Measurements from ENCODE around the gene RFPL4AL1.
"Not testable (repeated sequence)": the region's sequence is repeated elsewhere in the genome, so short reads cannot be mapped to it uniquely, and the experiment has no call there.

Gene RFPL4AL1

GRCh38 chr19:55768818-55769217 lies at the start of gene RFPL4AL1:
RFPL4AL1 (plus strand) TSS chr19:55769118; CDS start chr19:55771805, 2,687 bp downstream.
- DNase-seq, result not testable (repeated sequence)

- DNase-seq, result no peak
Observed at GRCh38 chr19:55720214-55720746, 48.6 kb upstream of the RFPL4AL1 start.

GRCh38 chr19:55720801-55721200 lies 48.1 kb upstream of the RFPL4AL1 start:
- DNase-seq, result no peak

DNA sequence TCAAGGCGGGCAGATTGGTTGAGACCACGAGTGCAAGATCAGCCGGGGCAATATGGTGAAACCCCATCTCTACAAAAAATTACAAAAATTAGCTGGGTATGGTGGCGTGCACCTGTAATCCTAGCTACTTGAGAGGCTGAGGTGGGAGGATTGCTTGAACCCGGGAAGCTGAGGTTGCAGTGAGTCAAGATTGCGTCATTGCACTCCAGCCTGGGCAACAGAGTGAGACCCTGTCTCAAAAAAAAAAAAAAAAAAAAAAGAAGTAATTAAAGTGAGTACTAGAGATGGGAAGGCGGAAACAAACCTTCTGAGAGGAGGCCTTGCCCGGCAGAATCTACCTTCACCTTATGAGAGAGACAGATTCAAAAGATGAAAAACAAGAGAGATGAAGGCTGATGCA lies 45.4 kb upstream of the RFPL4AL1 start:
- DNase-seq, result no peak

DNA sequence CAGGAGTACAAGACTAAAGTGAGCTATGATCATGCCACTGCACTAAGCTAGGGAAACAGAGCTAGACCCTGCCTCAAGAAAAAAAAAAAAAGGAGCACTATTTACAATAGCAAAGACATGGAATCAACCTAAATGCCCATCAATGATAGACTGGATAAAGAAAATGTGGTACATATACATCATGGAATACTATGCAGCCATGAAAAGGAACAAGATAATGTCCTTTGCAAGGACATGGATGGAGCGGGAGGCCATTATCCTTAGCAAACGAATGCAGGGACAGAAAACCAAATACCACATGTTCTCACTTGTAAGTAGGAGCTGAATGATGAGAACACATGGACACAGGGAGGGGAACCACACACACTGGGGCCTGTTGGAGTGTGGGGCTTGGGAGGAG lies 38.5 kb upstream of the RFPL4AL1 start:
- DNase-seq, result not testable (repeated sequence)

DNA sequence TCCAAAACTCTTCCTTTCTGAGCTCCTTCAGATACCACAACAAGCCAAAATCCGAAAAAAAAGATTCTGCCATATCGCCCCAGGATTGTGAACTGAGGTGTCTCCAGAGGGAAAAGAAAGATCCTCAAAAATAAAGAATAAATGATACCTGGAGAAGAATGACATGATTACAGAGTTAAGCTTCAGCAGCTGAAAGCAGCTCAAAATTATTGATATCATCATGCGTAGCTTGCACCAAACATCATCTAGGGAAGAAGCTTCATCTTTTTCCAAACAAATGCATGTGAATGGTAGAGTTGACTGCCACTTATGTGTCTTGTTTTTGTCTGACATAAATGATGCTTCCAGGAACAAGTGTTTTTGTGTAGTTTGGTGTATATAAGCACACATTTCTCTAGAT lies 30.6 kb upstream of the RFPL4AL1 start, which contains the start of gene NLRP9:
NLRP9 (minus strand) TSS at position 101 of the 400 bp plus-strand sequence; CDS start at position 73, 28 bp downstream.
- no peak for DNase-seq

GRCh38 chr19:55750715-55751114 lies 18.2 kb upstream of the RFPL4AL1 start:
- no peak for DNase-seq

- no peak for DNase-seq
Observed at GRCh38 chr19:55753401-55753800, 15.5 kb upstream of the RFPL4AL1 start.

DNA sequence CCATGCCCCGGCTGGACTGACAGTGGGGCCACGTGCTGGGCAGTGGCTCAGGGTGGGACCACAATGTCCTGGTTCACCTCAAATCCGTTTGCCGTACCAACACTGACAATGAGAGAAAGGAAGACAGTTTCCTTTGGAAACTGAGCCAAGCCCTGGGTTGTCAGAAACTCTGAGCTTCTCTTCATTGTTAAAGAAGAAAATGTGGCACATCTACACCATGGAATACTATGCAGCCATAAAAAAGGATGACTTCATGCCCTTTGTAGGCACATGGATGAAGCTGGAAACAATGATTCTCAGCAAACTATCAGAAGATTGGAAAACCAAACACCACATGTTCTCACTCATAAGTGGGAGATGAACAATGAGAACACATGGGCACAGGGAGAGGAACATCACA lies 12.1 kb upstream of the RFPL4AL1 start:
- DNase-seq, result not testable (repeated sequence)

DNA sequence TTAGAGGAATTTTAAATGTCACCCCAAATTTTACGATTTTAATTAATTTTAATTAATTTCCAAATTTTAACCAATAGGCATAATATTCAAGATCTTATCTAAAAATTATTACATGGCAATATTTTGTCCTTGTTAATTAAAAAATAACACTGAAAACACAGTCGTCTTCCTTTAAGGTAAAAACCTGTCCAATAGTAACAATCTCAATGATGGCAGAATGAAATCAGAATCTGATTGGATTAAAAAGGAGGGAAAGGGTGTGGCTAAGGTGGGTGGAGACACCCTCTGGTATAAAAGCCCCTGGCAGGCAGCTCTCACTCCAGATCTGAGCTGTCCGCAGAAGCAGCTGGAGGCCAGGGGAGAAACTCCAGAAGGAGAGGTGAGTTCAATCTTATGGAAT lies 10.1 kb upstream of the RFPL4AL1 start, which contains the start of gene RFPL4A:
RFPL4A (plus strand) TSS at position 301 of the 400 bp plus-strand sequence. CDS start 2,704 bp downstream, outside the sequence.
- DNase-seq, result not testable (repeated sequence)

DNA sequence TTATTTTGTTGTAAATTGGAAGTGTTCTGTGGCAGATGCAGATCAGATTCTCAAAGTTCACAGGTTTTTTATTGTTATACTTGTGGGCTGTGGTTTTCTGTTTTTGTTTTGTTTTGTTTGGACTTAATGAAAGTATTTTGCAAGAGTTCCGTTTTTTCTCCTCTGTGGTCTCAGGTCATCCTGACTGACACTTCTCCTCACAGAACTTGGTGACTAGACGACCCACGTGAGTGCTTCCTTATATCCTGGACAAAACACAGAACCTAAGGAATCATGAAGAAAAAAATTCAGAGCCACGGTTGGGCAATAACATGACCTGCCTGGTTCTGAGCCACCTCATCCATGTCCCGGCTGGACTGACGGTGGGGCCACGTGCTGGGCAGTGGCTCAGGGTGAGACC lies 2.5 kb upstream of the RFPL4AL1 start:
- DNase-seq, result no peak

DNA sequence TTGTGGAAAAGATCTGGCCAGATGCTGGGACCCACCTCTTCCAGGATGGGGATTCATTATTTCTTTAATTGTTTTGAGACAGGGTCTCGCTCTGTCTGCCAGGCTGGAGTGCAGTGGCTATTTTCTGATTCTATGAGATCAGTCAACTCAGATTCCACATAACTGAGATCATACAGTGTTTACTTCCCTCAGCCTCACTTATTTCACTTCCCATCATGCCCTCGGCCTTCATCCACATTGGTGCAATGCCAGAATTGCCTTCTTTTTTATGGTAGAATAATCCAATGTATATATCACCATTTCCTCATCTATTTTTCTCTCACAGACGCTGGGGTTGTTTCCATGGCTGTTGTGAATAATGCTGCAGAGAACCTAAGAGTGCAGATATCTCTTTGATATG lies 714 bp downstream of the RFPL4AL1 start:
- DNase-seq, result not testable (repeated sequence)

DNA sequence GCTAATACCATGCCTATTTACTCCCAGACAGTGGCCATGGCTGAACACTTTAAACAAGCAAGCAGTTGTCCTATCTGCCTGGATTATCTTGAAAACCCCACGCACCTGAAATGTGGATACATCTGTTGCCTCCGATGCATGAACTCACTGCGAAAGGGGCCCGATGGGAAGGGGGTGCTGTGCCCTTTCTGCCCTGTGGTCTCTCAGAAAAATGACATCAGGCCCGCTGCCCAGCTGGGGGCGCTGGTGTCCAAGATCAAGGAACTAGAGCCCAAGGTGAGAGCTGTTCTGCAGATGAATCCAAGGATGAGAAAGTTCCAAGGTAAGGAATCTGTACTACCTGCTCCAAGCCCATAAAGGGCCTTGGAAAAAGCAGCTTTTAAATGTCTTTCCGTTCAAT lies 8.6 kb downstream of the RFPL4AL1 start:
- DNase-seq, result no peak

GRCh38 chr19:55778331-55778730 lies 9.4 kb downstream of the RFPL4AL1 start:
- no peak for DNase-seq

DNA sequence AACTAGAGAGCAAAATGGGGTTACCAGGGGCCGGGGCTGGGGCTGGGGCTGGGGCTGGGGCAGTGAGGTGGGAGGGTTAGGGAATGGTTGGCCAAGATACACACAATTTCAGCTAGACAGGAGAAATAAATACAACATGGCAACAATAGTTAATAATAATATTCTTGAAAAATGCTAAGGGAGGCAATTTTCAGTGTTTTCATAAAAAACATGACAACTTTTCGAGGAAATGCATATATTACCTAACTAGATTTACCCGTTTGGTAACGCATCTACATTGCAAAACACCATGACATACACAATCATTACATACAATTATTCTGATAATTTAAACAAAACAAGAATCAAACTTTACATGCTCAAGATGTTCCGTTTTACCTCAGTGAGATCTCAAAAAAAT lies 12.2 kb downstream of the RFPL4AL1 start:
- DNase-seq, result no peak

- no peak for DNase-seq
Observed at GRCh38 chr19:55795021-55795420, 26.1 kb downstream of the RFPL4AL1 start.

DNA sequence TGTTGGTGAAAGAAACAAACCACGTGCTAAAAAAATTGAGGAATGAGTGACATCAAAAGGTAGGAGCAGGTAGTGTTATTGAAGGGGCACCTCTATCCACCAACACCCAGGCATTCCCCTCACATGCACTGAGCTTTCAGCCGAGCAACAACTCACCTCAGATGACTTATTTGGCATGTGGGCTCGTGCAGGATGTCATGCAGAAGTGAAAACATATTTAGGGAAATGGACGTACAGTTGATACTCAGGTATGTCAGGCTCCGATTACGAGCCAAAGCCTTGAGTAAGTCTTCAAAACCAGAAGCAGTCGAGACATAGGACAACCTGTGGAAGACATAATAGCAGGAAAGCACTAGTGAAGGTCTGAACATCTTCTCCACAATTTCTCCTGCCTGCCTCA lies 32.5 kb downstream of the RFPL4AL1 start:
- no peak for DNase-seq

DNA sequence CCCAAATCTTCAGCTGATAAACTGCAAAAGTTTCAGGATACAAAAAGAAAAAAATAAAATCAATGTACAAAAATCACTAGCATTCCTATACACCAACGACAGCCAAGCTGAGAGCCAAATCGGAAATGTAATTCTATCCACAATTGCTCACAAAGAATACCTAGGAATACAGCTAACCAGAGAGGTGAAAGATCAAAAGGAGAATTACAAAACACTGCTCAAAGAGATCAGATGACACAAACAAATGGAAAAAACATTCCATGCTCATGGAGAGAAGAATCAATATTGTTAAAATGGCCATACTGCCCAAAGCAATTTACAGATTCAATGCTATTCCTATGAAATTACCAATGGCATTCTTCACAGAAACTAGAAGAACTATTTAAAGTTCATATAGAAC lies 33.4 kb downstream of the RFPL4AL1 start:
- DNase-seq, result no peak

DNA sequence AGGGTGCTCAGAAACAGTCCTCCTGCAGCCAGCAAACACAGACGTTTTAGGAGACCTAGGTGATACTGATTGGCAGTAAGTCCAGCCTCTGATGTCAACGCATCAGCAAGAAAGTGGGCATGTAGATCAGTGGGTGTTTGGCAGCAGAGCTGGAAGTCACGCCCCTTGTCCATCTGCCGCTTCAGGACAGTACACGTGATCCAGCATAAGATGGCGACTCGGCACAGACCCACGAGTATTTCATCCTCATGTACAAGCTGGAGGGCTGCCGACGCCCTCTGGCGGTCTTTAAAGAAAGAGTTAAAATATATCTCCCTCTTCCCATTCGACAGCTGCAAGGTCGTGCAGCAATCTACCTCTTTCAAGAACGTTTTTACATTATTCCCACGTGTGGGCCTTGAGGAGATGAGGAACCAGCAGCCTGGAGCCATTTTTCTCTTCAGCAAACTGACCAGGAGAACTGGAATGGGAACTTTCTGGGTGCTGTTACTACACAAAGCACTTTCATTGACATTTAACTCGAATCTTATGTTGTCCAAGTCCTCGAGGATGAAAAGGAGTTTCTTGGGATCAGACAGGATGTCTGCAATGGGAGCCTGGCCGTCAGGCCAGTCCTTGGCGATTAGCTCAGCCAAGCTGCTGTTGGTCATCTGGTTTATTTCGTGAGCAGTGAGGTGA lies 40.6 kb downstream of the RFPL4AL1 start:
- DNase-seq, result peak; percentile 32 to 60

GRCh38 chr19:55811340-55811739 lies 42.4 kb downstream of the RFPL4AL1 start:
- DNase-seq, result no peak

DNA sequence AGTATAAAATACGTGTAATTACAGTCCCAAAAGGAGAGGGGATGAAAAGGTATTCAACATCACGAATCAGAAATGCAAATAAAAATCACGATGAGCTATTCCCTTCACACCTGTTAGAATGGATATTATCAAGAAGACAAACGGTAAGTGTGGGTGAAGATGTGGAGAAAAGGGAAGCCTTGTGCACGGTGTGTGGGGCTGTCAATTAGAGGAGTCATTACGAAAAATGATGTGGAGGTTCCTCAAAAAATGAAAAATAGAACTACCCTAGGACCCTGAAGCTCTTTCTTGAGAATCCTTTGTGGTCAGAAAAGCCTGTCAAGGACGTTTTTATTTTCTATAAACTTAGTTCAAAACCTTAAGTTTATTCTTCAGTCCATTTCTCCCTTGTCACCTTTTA lies 43.5 kb downstream of the RFPL4AL1 start:
- no peak for DNase-seq

- DNase-seq, result no peak
Observed at GRCh38 chr19:55813906-55814305, 45.0 kb downstream of the RFPL4AL1 start.

GRCh38 chr19:55820037-55820436 lies 51.1 kb downstream of the RFPL4AL1 start:
- DNase-seq, result no peak

Data from CD4-positive, alpha-beta T cell treated with Interleukin-4 for 1 hour (primary cell).